Nephron progenitor cell (in vitro differentiated cells): ENCODE data around the gene LRRFIP2.
A peak's percentile ranks its signal among the peaks of the same experiment; 100 is the strongest.

Experiments used
- DNase-seq: peaks from one replicate; pipeline ENCODE4 v3.0.0; 2021
- H3K27ac Mint-ChIP-seq: 2 replicates; pipeline ENCODE4 v1.8.0; 2021; ENCODE audit warnings: mild to moderate bottlenecking, moderate library complexity, mixed read lengths
- H3K27me3 Mint-ChIP-seq: 2 replicates; pipeline ENCODE4 v1.8.0; 2021; ENCODE audit warnings: mild to moderate bottlenecking, low read depth, mixed read lengths; ENCODE audit not compliant: poor library complexity
- H3K36me3 Mint-ChIP-seq: 2 replicates; pipeline ENCODE4 v1.8.0; 2021; ENCODE audit warnings: low read depth, mixed read lengths
- H3K4me1 Mint-ChIP-seq: 2 replicates; pipeline ENCODE4 v1.8.0; 2021; ENCODE audit warnings: mixed read lengths
- H3K4me3 Mint-ChIP-seq: 2 replicates; pipeline ENCODE4 v1.8.0; 2021; ENCODE audit warnings: mild to moderate bottlenecking, moderate library complexity, mixed read lengths
- H3K9me3 Mint-ChIP-seq: 2 replicates; pipeline ENCODE4 v1.8.0; 2021; ENCODE audit warnings: mild to moderate bottlenecking, moderate library complexity, mixed read lengths
- TF ChIP-seq, protein P1 (sequence below): fragments of 200-600 bp; sonication (generic); IDR thresholded peaks from 2 replicates; pipeline ENCODE4 v1.5.0; 2021; ENCODE audit warnings: antibody characterized with exemption

Gene LRRFIP2

GRCh38 chr3:37096975-37097374, 77.4 kb downstream of the LRRFIP2 start:
- Mint-ChIP-seq H3K27ac (peak overlapping the region; percentile 84), H3K4me1 (peaks cover 23% of the 10 kb centered on the region), H3K9me3 (no peaks in the 10 kb centered on the region), H3K36me3 (peaks cover 18% of the 10 kb centered on the region), H3K4me3 (no peak overlapping the region), H3K27me3 (no peaks in the 10 kb centered on the region)
- TF ChIP-seq, protein P1, sequence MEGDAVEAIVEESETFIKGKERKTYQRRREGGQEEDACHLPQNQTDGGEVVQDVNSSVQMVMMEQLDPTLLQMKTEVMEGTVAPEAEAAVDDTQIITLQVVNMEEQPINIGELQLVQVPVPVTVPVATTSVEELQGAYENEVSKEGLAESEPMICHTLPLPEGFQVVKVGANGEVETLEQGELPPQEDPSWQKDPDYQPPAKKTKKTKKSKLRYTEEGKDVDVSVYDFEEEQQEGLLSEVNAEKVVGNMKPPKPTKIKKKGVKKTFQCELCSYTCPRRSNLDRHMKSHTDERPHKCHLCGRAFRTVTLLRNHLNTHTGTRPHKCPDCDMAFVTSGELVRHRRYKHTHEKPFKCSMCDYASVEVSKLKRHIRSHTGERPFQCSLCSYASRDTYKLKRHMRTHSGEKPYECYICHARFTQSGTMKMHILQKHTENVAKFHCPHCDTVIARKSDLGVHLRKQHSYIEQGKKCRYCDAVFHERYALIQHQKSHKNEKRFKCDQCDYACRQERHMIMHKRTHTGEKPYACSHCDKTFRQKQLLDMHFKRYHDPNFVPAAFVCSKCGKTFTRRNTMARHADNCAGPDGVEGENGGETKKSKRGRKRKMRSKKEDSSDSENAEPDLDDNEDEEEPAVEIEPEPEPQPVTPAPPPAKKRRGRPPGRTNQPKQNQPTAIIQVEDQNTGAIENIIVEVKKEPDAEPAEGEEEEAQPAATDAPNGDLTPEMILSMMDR, result no peak
- no peak for DNase-seq

GRCh38 chr3:37096288-37096687, 78.1 kb downstream of the LRRFIP2 start:
- H3K36me3 Mint-ChIP-seq, result peaks cover 23% of the 10 kb centered on the region

GRCh38 chr3:37094636-37095035, 79.7 kb downstream of the LRRFIP2 start:
- Mint-ChIP-seq H3K27ac (no peak overlapping the region), H3K4me3 (no peak overlapping the region), H3K27me3 (no peaks in the 10 kb centered on the region), H3K36me3 (peaks cover 39% of the 10 kb centered on the region), H3K4me1 (peaks cover 21% of the 10 kb centered on the region), H3K9me3 (no peaks in the 10 kb centered on the region)
- no peak for DNase-seq
- TF ChIP-seq, protein P1, result no peak

More at GRCh38 chr3:37096288-37096687, 78.1 kb downstream of the LRRFIP2 start:
- DNase-seq, result no peak
- H3K4me3 Mint-ChIP-seq, result no peak overlapping the region
- H3K27ac Mint-ChIP-seq, result peak overlapping the region; percentile 39
- H3K9me3 Mint-ChIP-seq, result no peaks in the 10 kb centered on the region
- H3K4me1 Mint-ChIP-seq, result peaks cover 21% of the 10 kb centered on the region
- TF ChIP-seq, protein P1, result no peak
- H3K27me3 Mint-ChIP-seq, result no peaks in the 10 kb centered on the region

GRCh38 chr3:37093481-37093880, 80.9 kb downstream of the LRRFIP2 start:
- TF ChIP-seq, protein P1, result no peak
- no peak overlapping the region for H3K4me3 Mint-ChIP-seq
- peaks cover 42% of the 10 kb centered on the region for H3K36me3 Mint-ChIP-seq
- H3K9me3 Mint-ChIP-seq, result no peaks in the 10 kb centered on the region
- no peaks in the 10 kb centered on the region for H3K27me3 Mint-ChIP-seq
- DNase-seq, result no peak
- peaks cover 17% of the 10 kb centered on the region for H3K4me1 Mint-ChIP-seq
- peak overlapping the region; percentile 50 for H3K27ac Mint-ChIP-seq

- Mint-ChIP-seq H3K27me3 (no peaks in the 10 kb centered on the region), H3K9me3 (no peaks in the 10 kb centered on the region), H3K27ac (peak overlapping the region; percentile 33), H3K4me1 (peaks cover 15% of the 10 kb centered on the region), H3K4me3 (no peak overlapping the region), H3K36me3 (peaks cover 51% of the 10 kb centered on the region)
- no peak for DNase-seq
- TF ChIP-seq, protein P1, result no peak
Observed at GRCh38 chr3:37092484-37092883, 81.9 kb downstream of the LRRFIP2 start.

- H3K4me1 Mint-ChIP-seq, result no peaks in the 10 kb centered on the region
- no peaks in the 10 kb centered on the region for H3K9me3 Mint-ChIP-seq
- TF ChIP-seq, protein P1, result no peak
- no peaks in the 10 kb centered on the region for H3K27me3 Mint-ChIP-seq
- no peak overlapping the region for H3K4me3 Mint-ChIP-seq
- peaks cover 57% of the 10 kb centered on the region for H3K36me3 Mint-ChIP-seq
- no peak for DNase-seq
- H3K27ac Mint-ChIP-seq, result peak overlapping the region; percentile 80
Observed at GRCh38 chr3:37087870-37088269, 86.5 kb downstream of the LRRFIP2 start.
